ENCODE data around the gene RDH13. TPM values are rescaled to one million over a fixed set of nuclear protein-coding genes. Genes with fewer than 3 reads are reported as not detected.
A peak's percentile ranks its signal among the peaks of the same experiment; 100 is the strongest.

RDH13 gene
- total and polyA plus RNA-seq, 4 experiments from 2014 or later, result 3.3 to 27.4 (median 19.8) TPM

- Mint-ChIP-seq H3K36me3 (peaks cover 10 to 14% of the 10 kb centered on the region in 2 donors), H3K9me3 (peaks cover 0 to 2% (median 0%) of the 10 kb centered on the region in 8 donors), H3K27ac (no peak overlapping the region), H3K4me1 (peaks cover 0 to 2% (median 0%) of the 10 kb centered on the region in 4 donors), H3K4me3 (no peak overlapping the region), H3K27me3 (no peaks in the 10 kb centered on the region)
- intact Hi-C loops (cut with micrococcal nuclease), result no loop called here
- Histone ChIP-seq H3K27me3 (ENCODE audit: insufficient read depth, low read length) (no peaks in the 10 kb centered on the region), H3K4me3 (ENCODE audit: low read length in 2 of 2) (no peak overlapping the region), H3K27ac (ENCODE audit: low read depth, low read length) (no peak overlapping the region), H3K9me3 (ENCODE audit: control insufficient read depth in 1 of 2, low read length in 2 of 2) (no peaks in the 10 kb centered on the region), H3K36me3 (ENCODE audit: insufficient read depth, low read length) (peaks cover 11% of the 10 kb centered on the region), H3K4me1 (ENCODE audit: insufficient read depth, low read length) (no peaks in the 10 kb centered on the region)
- ChIA-PET POLR2A (ENCODE audit: partially characterized antibody) (no interaction called here), CTCF (ENCODE audit: partially characterized antibody) (no interaction called here)
- peak in 1 of 5 donors; percentile 1 for DNase-seq
Measured at GRCh38 chr19:55096061-55096701, 33.2 kb upstream of the RDH13 start.

GRCh38 chr19:55095260-55096060 is 32.5 kb upstream of the RDH13 start:
- intact Hi-C loops (cut with micrococcal nuclease), result no loop called here
- Mint-ChIP-seq H3K27me3 (no peaks in the 10 kb centered on the region), H3K4me1 (peaks cover 0 to 2% (median 0%) of the 10 kb centered on the region in 4 donors), H3K36me3 (peaks cover 15 to 16% of the 10 kb centered on the region in 2 donors), H3K27ac (no peak overlapping the region), H3K4me3 (no peak overlapping the region), H3K9me3 (peaks cover 0 to 2% (median 0%) of the 10 kb centered on the region in 8 donors)
- POLR2A ChIA-PET (ENCODE audit: partially characterized antibody), result no interaction called here
- Histone ChIP-seq H3K4me1 (ENCODE audit: insufficient read depth, low read length) (no peaks in the 10 kb centered on the region), H3K36me3 (ENCODE audit: insufficient read depth, low read length) (peaks cover 11% of the 10 kb centered on the region), H3K27me3 (ENCODE audit: insufficient read depth, low read length) (no peaks in the 10 kb centered on the region), H3K4me3 (ENCODE audit: low read length in 2 of 2) (no peak overlapping the region), H3K9me3 (ENCODE audit: control insufficient read depth in 1 of 2, low read length in 2 of 2) (no peaks in the 10 kb centered on the region), H3K27ac (ENCODE audit: low read depth, low read length) (no peak overlapping the region)
- peak in 1 of 5 donors; percentile 16 for DNase-seq
- CTCF ChIA-PET (ENCODE audit: partially characterized antibody), result no interaction called here

GRCh38 chr19:55094456-55095259 is 31.7 kb upstream of the RDH13 start:
- intact Hi-C loops (cut with micrococcal nuclease), result no loop called here
- Histone ChIP-seq H3K27ac (ENCODE audit: low read depth, low read length) (no peak overlapping the region), H3K36me3 (ENCODE audit: insufficient read depth, low read length) (peaks cover 11% of the 10 kb centered on the region), H3K4me1 (ENCODE audit: insufficient read depth, low read length) (no peaks in the 10 kb centered on the region), H3K9me3 (ENCODE audit: control insufficient read depth in 1 of 2, low read length in 2 of 2) (no peaks in the 10 kb centered on the region), H3K4me3 (ENCODE audit: low read length in 2 of 2) (no peak overlapping the region), H3K27me3 (ENCODE audit: insufficient read depth, low read length) (no peaks in the 10 kb centered on the region)
- Mint-ChIP-seq H3K27me3 (peaks cover 0 to under 1% of the 10 kb centered on the region in 2 donors), H3K4me3 (no peak overlapping the region), H3K4me1 (peaks cover 0 to 4% (median 0%) of the 10 kb centered on the region in 4 donors), H3K27ac (no peak overlapping the region), H3K9me3 (peaks cover 0 to 2% (median 0%) of the 10 kb centered on the region in 8 donors), H3K36me3 (peaks cover 14 to 19% of the 10 kb centered on the region in 2 donors)
- no peak for DNase-seq
- ChIA-PET CTCF (ENCODE audit: partially characterized antibody) (no interaction called here), POLR2A (ENCODE audit: partially characterized antibody) (no interaction called here)

- H3K27ac Mint-ChIP-seq, result no peak overlapping the region
- Histone ChIP-seq H3K4me3 (ENCODE audit: low read length in 2 of 2) (no peak overlapping the region), H3K27ac (ENCODE audit: low read depth, low read length) (no peak overlapping the region), H3K9me3 (ENCODE audit: control insufficient read depth in 1 of 2, low read length in 2 of 2) (no peaks in the 10 kb centered on the region), H3K4me1 (ENCODE audit: insufficient read depth, low read length) (peaks cover 7% of the 10 kb centered on the region), H3K36me3 (ENCODE audit: insufficient read depth, low read length) (peaks cover 8% of the 10 kb centered on the region), H3K27me3 (ENCODE audit: insufficient read depth, low read length) (peaks cover 3% of the 10 kb centered on the region)
- H3K27me3 Mint-ChIP-seq, result peaks cover 8 to 18% of the 10 kb centered on the region in 2 donors
- CTCF ChIA-PET (ENCODE audit: partially characterized antibody), result no interaction called here
- peaks cover 7 to 24% (median 10%) of the 10 kb centered on the region in 4 donors for H3K4me1 Mint-ChIP-seq
- H3K4me3 Mint-ChIP-seq, result no peak overlapping the region
- no peak for DNase-seq
- intact Hi-C loops (cut with micrococcal nuclease), result no loop called here
- H3K9me3 Mint-ChIP-seq, result peaks cover 0 to 2% (median 0%) of the 10 kb centered on the region in 8 donors
- POLR2A ChIA-PET (ENCODE audit: partially characterized antibody), result no interaction called here
- peaks cover 15% of the 10 kb centered on the region in 2 donors for H3K36me3 Mint-ChIP-seq
Measured at GRCh38 chr19:55092423-55093318, 29.7 kb upstream of the RDH13 start.

GRCh38 chr19:55091955-55092354 is 29.0 kb upstream of the RDH13 start:
- Histone ChIP-seq H3K36me3 (ENCODE audit: insufficient read depth, low read length) (peaks cover 8% of the 10 kb centered on the region), H3K4me1 (ENCODE audit: insufficient read depth, low read length) (peaks cover 14% of the 10 kb centered on the region), H3K9me3 (ENCODE audit: control insufficient read depth in 1 of 2, low read length in 2 of 2) (no peaks in the 10 kb centered on the region), H3K4me3 (ENCODE audit: low read length in 2 of 2) (no peak overlapping the region), H3K27ac (ENCODE audit: low read depth, low read length) (no peak overlapping the region), H3K27me3 (ENCODE audit: insufficient read depth, low read length) (peaks cover 11% of the 10 kb centered on the region)
- H3K4me3 Mint-ChIP-seq, result no peak overlapping the region
- CTCF ChIA-PET (ENCODE audit: partially characterized antibody), result no interaction called here
- H3K27ac Mint-ChIP-seq, result no peak overlapping the region
- DNase-seq, result no peak
- H3K4me1 Mint-ChIP-seq, result peaks cover 12 to 30% (median 16%) of the 10 kb centered on the region in 4 donors
- H3K27me3 Mint-ChIP-seq, result peaks cover 13 to 23% of the 10 kb centered on the region in 2 donors
- POLR2A ChIA-PET (ENCODE audit: partially characterized antibody), result no interaction called here
- intact Hi-C loops (cut with micrococcal nuclease), result no loop called here
- peaks cover 0 to 2% (median 0%) of the 10 kb centered on the region in 8 donors for H3K9me3 Mint-ChIP-seq
- H3K36me3 Mint-ChIP-seq, result peaks cover 15% of the 10 kb centered on the region in 2 donors

GRCh38 chr19:55091126-55091910 is 28.4 kb upstream of the RDH13 start:
- Mint-ChIP-seq H3K4me1 (peaks cover 12 to 30% (median 16%) of the 10 kb centered on the region in 4 donors), H3K27me3 (peaks cover 13 to 23% of the 10 kb centered on the region in 2 donors), H3K9me3 (peaks cover 0 to 2% (median 0%) of the 10 kb centered on the region in 8 donors), H3K36me3 (peaks cover 15% of the 10 kb centered on the region in 2 donors), H3K4me3 (no peak overlapping the region), H3K27ac (no peak overlapping the region)
- Histone ChIP-seq H3K4me1 (ENCODE audit: insufficient read depth, low read length) (peaks cover 20% of the 10 kb centered on the region), H3K36me3 (ENCODE audit: insufficient read depth, low read length) (peaks cover 8% of the 10 kb centered on the region), H3K27me3 (ENCODE audit: insufficient read depth, low read length) (peaks cover 12% of the 10 kb centered on the region), H3K27ac (ENCODE audit: low read depth, low read length) (no peak overlapping the region), H3K4me3 (ENCODE audit: low read length in 2 of 2) (no peak overlapping the region), H3K9me3 (ENCODE audit: control insufficient read depth in 1 of 2, low read length in 2 of 2) (no peaks in the 10 kb centered on the region)
- ChIA-PET CTCF (ENCODE audit: partially characterized antibody) (no interaction called here), POLR2A (ENCODE audit: partially characterized antibody) (no interaction called here)
- DNase-seq, result no peak
- intact Hi-C loops (cut with micrococcal nuclease), result no loop called here

Measured in CD4-positive, alpha-beta memory T cell (primary cell).